NB4 (cell line): Measurements from ENCODE around the gene NRXN3.

ENCODE experiments used
- MYC ChIP-seq: IDR thresholded peaks from 2 replicates; pipeline ENCODE4 v1.6.1; 2011; ENCODE audit warnings: low read depth, low read length
- POLR2A ChIP-seq: IDR thresholded peaks from 2 replicates; pipeline ENCODE4 v1.6.1; 2011; ENCODE audit warnings: mild to moderate bottlenecking; ENCODE audit not compliant: insufficient read length; ENCODE audit errors: extremely low read depth
- TF ChIP-seq, protein P1 (sequence below): IDR thresholded peaks from one replicate; pipeline ENCODE4 v1.5.1; 2012; ENCODE audit warnings: low read depth, low read length

DNA sequence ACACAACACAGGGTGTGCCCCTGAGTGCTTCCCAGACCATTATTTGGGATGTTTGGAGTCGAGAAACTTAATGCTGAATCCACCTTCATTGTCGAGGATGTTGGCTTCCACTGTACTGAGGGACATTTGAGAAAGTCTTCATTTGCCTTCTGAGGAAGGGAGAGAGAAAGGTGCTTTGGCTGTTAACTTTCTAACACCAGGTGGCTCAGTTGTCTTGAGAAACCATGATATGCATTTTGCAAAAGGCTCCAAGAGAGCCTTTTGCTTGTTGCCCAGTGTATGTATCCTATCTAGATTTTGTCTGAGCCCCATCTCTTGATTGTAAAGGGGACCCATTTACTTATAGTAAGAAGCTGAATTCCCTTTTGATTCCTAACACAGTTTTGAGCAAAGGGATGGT is 28.6 kb upstream of the NRXN3 start:
- TF ChIP-seq, protein P1, sequence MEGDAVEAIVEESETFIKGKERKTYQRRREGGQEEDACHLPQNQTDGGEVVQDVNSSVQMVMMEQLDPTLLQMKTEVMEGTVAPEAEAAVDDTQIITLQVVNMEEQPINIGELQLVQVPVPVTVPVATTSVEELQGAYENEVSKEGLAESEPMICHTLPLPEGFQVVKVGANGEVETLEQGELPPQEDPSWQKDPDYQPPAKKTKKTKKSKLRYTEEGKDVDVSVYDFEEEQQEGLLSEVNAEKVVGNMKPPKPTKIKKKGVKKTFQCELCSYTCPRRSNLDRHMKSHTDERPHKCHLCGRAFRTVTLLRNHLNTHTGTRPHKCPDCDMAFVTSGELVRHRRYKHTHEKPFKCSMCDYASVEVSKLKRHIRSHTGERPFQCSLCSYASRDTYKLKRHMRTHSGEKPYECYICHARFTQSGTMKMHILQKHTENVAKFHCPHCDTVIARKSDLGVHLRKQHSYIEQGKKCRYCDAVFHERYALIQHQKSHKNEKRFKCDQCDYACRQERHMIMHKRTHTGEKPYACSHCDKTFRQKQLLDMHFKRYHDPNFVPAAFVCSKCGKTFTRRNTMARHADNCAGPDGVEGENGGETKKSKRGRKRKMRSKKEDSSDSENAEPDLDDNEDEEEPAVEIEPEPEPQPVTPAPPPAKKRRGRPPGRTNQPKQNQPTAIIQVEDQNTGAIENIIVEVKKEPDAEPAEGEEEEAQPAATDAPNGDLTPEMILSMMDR: no peak
- TF ChIP-seq POLR2A (no peak), MYC (no peak)
